GM21576 (cell line): ENCODE data around the gene ZNF750.
"Not testable (repeated sequence)": the region's sequence is repeated elsewhere in the genome, so short reads cannot be mapped to it uniquely, and the experiment has no call there.

Experiments
- ATAC-seq: cut with Tn5 transposase; IDR thresholded peaks from one replicate; pipeline ENCODE4 v1.9.1; 2021; ENCODE audit warnings: mild to moderate bottlenecking, moderate library complexity; ENCODE audit not compliant: unreplicated experiment

ZNF750 gene

GRCh38 chr17:82798752-82799151 is 41.1 kb downstream of the ZNF750 start:
- ATAC-seq = no peak

- no peak for ATAC-seq
Measured at GRCh38 chr17:82797061-82797460, 42.8 kb downstream of the ZNF750 start.

GRCh38 chr17:82795615-82796014 is 44.2 kb downstream of the ZNF750 start:
- no peak for ATAC-seq

GRCh38 chr17:82794781-82795482 is 44.9 kb downstream of the ZNF750 start:
- no peak for ATAC-seq

- no peak for ATAC-seq
Measured at GRCh38 chr17:82793974-82794630, 45.7 kb downstream of the ZNF750 start.

- no peak for ATAC-seq
Measured at GRCh38 chr17:82791532-82791931, 48.3 kb downstream of the ZNF750 start.

- ATAC-seq = no peak
Measured at GRCh38 chr17:82790391-82790790, 49.4 kb downstream of the ZNF750 start.

- ATAC-seq = no peak
Measured at GRCh38 chr17:82789806-82790205, 50.0 kb downstream of the ZNF750 start.

GRCh38 chr17:82789051-82789592 is 50.7 kb downstream of the ZNF750 start:
- no peak for ATAC-seq

GRCh38 chr17:82788206-82789001 is 51.4 kb downstream of the ZNF750 start:
- ATAC-seq = no peak

- ATAC-seq = no peak
Measured at GRCh38 chr17:82787081-82787848, 52.6 kb downstream of the ZNF750 start.

GRCh38 chr17:82786427-82786826 is 53.4 kb downstream of the ZNF750 start:
- no peak for ATAC-seq

- not testable (repeated sequence) for ATAC-seq
Measured at GRCh38 chr17:82785581-82785980, 54.2 kb downstream of the ZNF750 start.

GRCh38 chr17:82783498-82783897 is 56.3 kb downstream of the ZNF750 start:
- ATAC-seq = no peak

- no peak for ATAC-seq
Measured at GRCh38 chr17:82782657-82783207, 57.1 kb downstream of the ZNF750 start.

GRCh38 chr17:82781894-82782274 is 57.9 kb downstream of the ZNF750 start:
- peak; percentile 75 for ATAC-seq

GRCh38 chr17:82780971-82781893 is 58.6 kb downstream of the ZNF750 start:
- no peak for ATAC-seq

- ATAC-seq = no peak
Measured at GRCh38 chr17:82780195-82780594, 59.6 kb downstream of the ZNF750 start.

- ATAC-seq = no peak
Measured at GRCh38 chr17:82779541-82779940, 60.3 kb downstream of the ZNF750 start.
